H1 (cell line): ENCODE results near the gene NSUN7. TPM values are rescaled to one million over a fixed set of nuclear protein-coding genes. Genes with fewer than 3 reads are reported as not detected.

ENCODE experiments used
- CTCF ChIA-PET: fragments of 300-600 bp; sonication (Branson Sonifier 250); formaldehyde crosslinking; loops from one replicate; lab custom pipeline; 2021; ENCODE audit not compliant: partially characterized antibody; lab: Charles Lee
- POLR2A ChIA-PET: fragments of 300-600 bp; sonication (Branson Sonifier 250); formaldehyde crosslinking; loops from one replicate; lab custom pipeline; 2021; ENCODE audit warnings: inconsistent platforms; ENCODE audit not compliant: partially characterized antibody; lab: Charles Lee
- DNase-seq, 2 experiments: peaks; one replicate each; pipeline versions ENCODE4 v3.0.0 to v3.0.0-alpha.2; 2010 to 2022; ENCODE audit warnings: low spot score in 2 of 2, low read depth in 1 of 2, mixed read lengths in 1 of 2
- FAIRE-seq: peaks from 2 replicates; lab custom pipeline; 2011; peaks lifted over from hg19 to GRCh38; lab: Jason Lieb, UNC
- H2AFZ ChIP-seq: 2 replicates; pipeline ENCODE4 v1.8.1; 2012; ENCODE audit warnings: low read length, inconsistent platforms
- H2AK5ac ChIP-seq: 2 replicates; pipeline ENCODE4 v1.6.1; 2013; ENCODE audit warnings: low read depth, low read length
- H2BK120ac ChIP-seq: replicated peaks from 2 replicates; pipeline ENCODE3; 2013; ENCODE audit warnings: low read depth, low read length, inconsistent platforms
- H2BK12ac ChIP-seq: 2 replicates; pipeline ENCODE4 v1.6.1; 2013; ENCODE audit warnings: low read depth, low read length
- H2BK15ac ChIP-seq: 2 replicates; pipeline ENCODE4 v1.6.1; 2013; ENCODE audit warnings: low read length
- H2BK20ac ChIP-seq: 2 replicates; pipeline ENCODE4 v1.6.1; 2013; ENCODE audit warnings: low read length
- H2BK5ac ChIP-seq: 2 replicates; pipeline ENCODE4 v1.6.1; 2013; ENCODE audit warnings: low read depth, low read length
- H3K14ac ChIP-seq: 2 replicates; pipeline ENCODE4 v1.6.1; 2013; ENCODE audit warnings: inconsistent platforms; ENCODE audit not compliant: insufficient read length
- H3K18ac ChIP-seq: 2 replicates; pipeline ENCODE4 v1.6.1; 2013; ENCODE audit warnings: low read length; ENCODE audit errors: extremely low read depth
- H3K23ac ChIP-seq: 2 replicates; pipeline ENCODE4 v1.6.1; 2013; ENCODE audit warnings: inconsistent platforms; ENCODE audit not compliant: insufficient read length
- H3K23me2 ChIP-seq: 2 replicates; pipeline ENCODE4 v1.6.1; 2013; ENCODE audit warnings: low read depth, low read length
- H3K27ac ChIP-seq: 2 replicates; pipeline ENCODE4 v1.6.1; 2011; ENCODE audit warnings: low read depth, low read length, inconsistent platforms
- H3K27me3 ChIP-seq, 4 experiments: replicated peaks in 1 of 4; 1 replicate in 1 of 4; 2 replicates in 3 of 4; pipeline versions ENCODE4 v1.6.1 to v1.8.1; 2011 to 2013; ENCODE audit warnings: low read length in 3 of 4, mild to moderate bottlenecking in 3 of 4, inconsistent platforms in 2 of 4, mixed read lengths in 2 of 4, moderate library complexity in 1 of 4; ENCODE audit not compliant: control insufficient read depth in 3 of 4, insufficient read depth in 3 of 4; ENCODE audit errors: extremely low read depth in 1 of 4
- H3K36me3 ChIP-seq, 4 experiments: 2 replicates each; pipeline versions ENCODE4 v1.6.1 to v1.8.1; 2011 to 2013; ENCODE audit warnings: mild to moderate bottlenecking in 4 of 4, low read length in 3 of 4, moderate library complexity in 2 of 4, control low read depth in 1 of 4, inconsistent platforms in 1 of 4; ENCODE audit not compliant: insufficient read depth in 4 of 4, control insufficient read depth in 2 of 4
- H3K4ac ChIP-seq: replicated peaks from 2 replicates; pipeline ENCODE3; 2013; ENCODE audit warnings: low read length, low read depth, mixed read lengths, inconsistent platforms; ENCODE audit not compliant: insufficient read length
- H3K4me1 ChIP-seq, 4 experiments: replicated peaks in 1 of 4; 1 replicate in 1 of 4; 2 replicates in 3 of 4; pipeline versions ENCODE4 v1.6.1 to v1.8.1; 2011 to 2013; ENCODE audit warnings: low read length in 3 of 4, inconsistent platforms in 2 of 4, mixed read lengths in 1 of 4; ENCODE audit not compliant: insufficient read depth in 4 of 4, control insufficient read depth in 3 of 4
- H3K4me2 ChIP-seq, 2 experiments: 2 replicates each; pipeline versions ENCODE4 v1.6.1 to v1.8.1; 2011 to 2013; ENCODE audit warnings: low read depth in 2 of 2, low read length in 2 of 2, control low read depth in 1 of 2, inconsistent platforms in 1 of 2, mild to moderate bottlenecking in 1 of 2; ENCODE audit not compliant: insufficient read depth in 1 of 2
- H3K4me3 ChIP-seq, 4 experiments: fragments of 200-600, 300-600 bp in 1 of 4; sonication (generic), shearing (Covaris generic), sonication (Bioruptor Twin) in 1 of 4; 2 replicates each; pipeline versions ENCODE4 v1.5.1 to v1.8.1; 2011 to 2016; ENCODE audit warnings: low read length in 4 of 4, low read depth in 3 of 4, control low read depth in 2 of 4, inconsistent platforms in 2 of 4, mild to moderate bottlenecking in 2 of 4, mixed read lengths in 1 of 4, moderate library complexity in 1 of 4; ENCODE audit not compliant: insufficient read depth in 2 of 4; ENCODE audit errors: extremely low read depth in 1 of 4
- H3K56ac ChIP-seq: replicated peaks from 2 replicates; pipeline ENCODE3; 2013; ENCODE audit warnings: low read depth, mild to moderate bottlenecking, mixed read lengths, low read length, inconsistent platforms; ENCODE audit not compliant: insufficient read length
- H3K79me1 ChIP-seq: 2 replicates; pipeline ENCODE4 v1.6.1; 2013; ENCODE audit warnings: low read depth, low read length, control low read depth
- H3K79me2 ChIP-seq, 2 experiments: 2 replicates each; pipeline versions ENCODE4 v1.6.1 to v1.8.1; 2012 to 2013; ENCODE audit warnings: low read length in 2 of 2, mild to moderate bottlenecking in 2 of 2, inconsistent platforms in 1 of 2; ENCODE audit not compliant: insufficient read depth in 2 of 2, control insufficient read depth in 1 of 2
- H3K9ac ChIP-seq, 4 experiments: replicated peaks in 1 of 4; 1 replicate in 1 of 4; 2 replicates in 3 of 4; pipeline versions ENCODE4 v1.6.1 to v1.8.1; 2011 to 2013; ENCODE audit warnings: low read depth in 3 of 4, low read length in 3 of 4, control low read depth in 2 of 4, mild to moderate bottlenecking in 2 of 4, moderate library complexity in 2 of 4, inconsistent platforms in 1 of 4; ENCODE audit errors: extremely low read depth in 1 of 4
- H3K9me3 ChIP-seq, 2 experiments: 2 replicates each; pipeline versions ENCODE4 v1.6.1 to v1.8.1; 2012 to 2013; ENCODE audit warnings: mild to moderate bottlenecking in 2 of 2, moderate library complexity in 2 of 2, control low read depth in 1 of 2, inconsistent platforms in 1 of 2, low read depth in 1 of 2, low read length in 1 of 2, mixed read lengths in 1 of 2; ENCODE audit not compliant: insufficient read depth in 2 of 2
- H4K20me1 ChIP-seq, 2 experiments: replicated peaks in 1 of 2; 2 replicates each; pipeline versions ENCODE3 to v1.8.1; 2011 to 2013; ENCODE audit warnings: inconsistent platforms in 2 of 2, low read length in 2 of 2, mild to moderate bottlenecking in 1 of 2; ENCODE audit not compliant: insufficient read depth in 2 of 2, control insufficient read depth in 1 of 2
- H4K5ac ChIP-seq: 2 replicates; pipeline ENCODE4 v1.6.1; 2013; ENCODE audit warnings: low read length, low read depth, mixed read lengths, inconsistent platforms; ENCODE audit not compliant: insufficient read length
- H4K8ac ChIP-seq: 2 replicates; pipeline ENCODE4 v1.8.0; 2013; ENCODE audit warnings: mild to moderate bottlenecking, moderate library complexity, low read length, inconsistent platforms; ENCODE audit not compliant: insufficient read depth; ENCODE audit errors: extremely low read depth
- H4K91ac ChIP-seq: replicated peaks from 2 replicates; pipeline ENCODE3; 2013; ENCODE audit warnings: low read length, mixed read lengths, inconsistent platforms; ENCODE audit not compliant: insufficient read length
- CBX5 ChIP-seq: fragments of 300-800, 300-1000 bp; sonication (generic); IDR thresholded peaks from 2 replicates; pipeline ENCODE4 v1.7.1; 2016; ENCODE audit warnings: antibody characterized with exemption, low read length, low read depth
- CREB1 ChIP-seq: IDR thresholded peaks from 2 replicates; pipeline ENCODE4 v1.6.1; 2012; ENCODE audit warnings: inconsistent platforms
- FOSL1 ChIP-seq: IDR thresholded peaks from 2 replicates; pipeline ENCODE4 v1.6.1; 2011; ENCODE audit warnings: mild to moderate bottlenecking, low read depth, low read length, moderate library complexity; ENCODE audit not compliant: insufficient read depth
- HDAC2 ChIP-seq, 2 experiments: fragments of 300-600 bp in 1 of 2; sonication (generic) in 1 of 2; IDR thresholded peaks; 2 replicates each; pipeline ENCODE4 v1.6.1; 2011 to 2012; ENCODE audit warnings: low read depth in 2 of 2, low read length in 2 of 2, mild to moderate bottlenecking in 2 of 2, moderate library complexity in 2 of 2, borderline replicate concordance in 1 of 2, inconsistent platforms in 1 of 2
- SAP30 ChIP-seq: fragments of 300-600 bp; sonication (generic); IDR thresholded peaks from 2 replicates; pipeline ENCODE4 v1.7.1; 2012; ENCODE audit warnings: low read length, moderate library complexity, mild to moderate bottlenecking, inconsistent platforms; ENCODE audit not compliant: insufficient read depth, insufficient replicate concordance
- SIN3A ChIP-seq, 2 experiments: IDR thresholded peaks in 1 of 2; conservative IDR thresholded peaks in 1 of 2; 2 replicates each; pipeline ENCODE4 v1.6.1; 2011 to 2012; ENCODE audit warnings: low read length in 2 of 2, improper control_type of control experiment in 1 of 2, low read depth in 1 of 2, mild to moderate bottlenecking in 1 of 2
- TBP ChIP-seq: IDR thresholded peaks from 2 replicates; pipeline ENCODE4 v1.6.1; 2011; ENCODE audit warnings: low read depth, low read length, improper control_type of control experiment
- TCF12 ChIP-seq: IDR thresholded peaks from 2 replicates; pipeline ENCODE4 v1.6.1; 2011; ENCODE audit warnings: low read depth, mild to moderate bottlenecking, low read length
- WGBS, 2 experiments: shearing (Covaris generic) in 1 of 2; methylation state at CpG; one replicate each; pipeline versions ENCODE4 v1.1.6 to v1.1.7; 2013 to 2015; ENCODE audit warnings: low lambda C conversion rate in 2 of 2, mixed read lengths in 2 of 2, inconsistent platforms in 1 of 2, low coverage in 1 of 2, missing lambda C conversion rate in 1 of 2; ENCODE audit not compliant: insufficient replicate concordance in 2 of 2, insufficient coverage in 1 of 2, insufficient read length in 1 of 2; ENCODE audit errors: extremely low coverage in 1 of 2, missing lambda C conversion rate in 1 of 2; 5-methylcytosine and 5-hydroxymethylcytosine counted together
- polyA plus RNA-seq, 7 experiments: library from polyadenylated mRNA; depleted of rRNA in 3 of 7; stranded (reverse) in 5 of 7; unstranded in 2 of 7; fragments of >200 nt in 5 of 7; fragments of 200-250 nt in 2 of 7; gene quantifications; 1 replicate in 5 of 7; 2 replicates in 1 of 7; 4 replicates in 1 of 7; pipeline versions ENCODE4 v1.2.1 to v1.2.3, GENCODE V29; 2011 to 2013; ENCODE audit warnings: missing spikeins in 2 of 7, mixed read lengths in 2 of 7
- total RNA-seq: library from RNA; stranded (reverse); fragmentation: NEBNext Ultra II Directional; extraction: Animal tissue kit (Norgen Biotek cat#: 25700); gene quantifications from 2 replicates; pipeline ENCODE4 v1.2.1, GENCODE V29; 2021
- TF ChIP-seq, protein P1 (sequence below): IDR thresholded peaks from 2 replicates; pipeline ENCODE4 v1.6.1; 2011; ENCODE audit warnings: low read depth, mild to moderate bottlenecking, low read length; ENCODE audit not compliant: insufficient read depth

The NSUN7 gene
- total and polyA plus RNA-seq, 2 of the 8 experiments (the other 6 are each of a cell fraction or from before 2014, with no cell fraction given), result 8.8 to 24.4 TPM

DNA sequence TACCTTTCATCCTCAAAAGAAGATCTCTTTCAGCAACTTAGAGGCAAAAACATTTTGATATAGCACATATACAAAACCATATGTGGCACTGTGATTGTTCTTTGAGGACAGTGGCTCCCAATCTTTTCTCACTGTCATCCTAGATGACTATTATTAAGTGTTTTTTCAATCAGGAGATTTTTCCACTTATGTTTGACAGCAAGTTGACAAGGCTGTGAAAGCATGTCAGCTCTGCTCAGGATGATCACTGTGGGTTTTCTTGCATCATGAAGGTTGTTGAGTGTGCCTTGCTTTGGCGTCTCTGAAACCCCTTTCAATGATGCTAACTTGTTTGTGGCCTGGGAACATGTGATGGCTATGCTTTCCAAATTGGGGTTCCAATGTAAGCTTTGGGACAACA, 20.2 kb upstream of the NSUN7 start:
- H4K8ac ChIP-seq, result no peak overlapping the region
- H3K14ac ChIP-seq, result no peak overlapping the region
- no peak overlapping the region for H3K4me2 ChIP-seq
- no peak overlapping the region for H3K4me3 ChIP-seq
- no peak overlapping the region; the same call in 1 of the 2 replicates for H2AK5ac ChIP-seq
- ChIA-PET CTCF (interaction anchor here (0.6 kb wide), 1 partner anchor 699 kb away, joined by 3 read pairs; no protein-coding TSS in a partner anchor), POLR2A (no interaction called here)
- H3K23me2 ChIP-seq, result no peaks in the 10 kb centered on the region
- no peaks in the 10 kb centered on the region for H3K4me1 ChIP-seq
- WGBS, 2 experiments, result 90% methylated on average over 1 of the region's 1 CpG; no CpG with 5 or more reads in 1 of the 2 experiments
- H2BK5ac ChIP-seq, result no peak overlapping the region
- H3K18ac ChIP-seq, result no peak overlapping the region
- no peak overlapping the region for H2AFZ ChIP-seq
- TF ChIP-seq CBX5 (no peak), SIN3A (conservative IDR thresholded peaks at IDR 0.05 in 1 of 2, IDR thresholded peaks at IDR 0.05 in 1 of 2; ENCODE audit: low read depth in 1 of 2, low read length in 2 of 2) (no peak), CREB1 (no peak), TBP (no peak), HDAC2 (IDR thresholded peaks at IDR 0.05; ENCODE audit: borderline replicate concordance in 1 of 2, low read depth in 2 of 2, low read length in 2 of 2) (no peak), TCF12 (no peak), FOSL1 (no peak), SAP30 (no peak)
- TF ChIP-seq, protein P1, sequence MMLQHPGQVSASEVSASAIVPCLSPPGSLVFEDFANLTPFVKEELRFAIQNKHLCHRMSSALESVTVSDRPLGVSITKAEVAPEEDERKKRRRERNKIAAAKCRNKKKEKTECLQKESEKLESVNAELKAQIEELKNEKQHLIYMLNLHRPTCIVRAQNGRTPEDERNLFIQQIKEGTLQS, result no peak
- H3K79me2 ChIP-seq, result no peaks in the 10 kb centered on the region
- H2BK15ac ChIP-seq, result no peak overlapping the region
- DNase-seq (no peak), FAIRE-seq (no peak)
- no peak overlapping the region for H3K23ac ChIP-seq
- H2BK120ac ChIP-seq, result no peak overlapping the region
- no peak overlapping the region for H4K5ac ChIP-seq
- no peaks in the 10 kb centered on the region for H3K79me1 ChIP-seq
- no peaks in the 10 kb centered on the region for H3K9me3 ChIP-seq
- H3K36me3 ChIP-seq, result no peaks in the 10 kb centered on the region
- no peak overlapping the region for H2BK12ac ChIP-seq
- H3K9ac ChIP-seq, result no peak overlapping the region
- no peak overlapping the region for H3K56ac ChIP-seq
- no peak overlapping the region for H3K4ac ChIP-seq
- no peaks in the 10 kb centered on the region for H3K27me3 ChIP-seq
- no peak overlapping the region for H3K27ac ChIP-seq
- H4K20me1 ChIP-seq, result no peaks in the 10 kb centered on the region
- H4K91ac ChIP-seq, result no peak overlapping the region
- no peak overlapping the region for H2BK20ac ChIP-seq
